Hepatocyte (in vitro differentiated cells): ENCODE results near the gene NAMPT.

Experiments used
- EZH2 ChIP-seq: fragments of 200-600 bp; sonication (generic); IDR thresholded peaks from 2 replicates; pipeline ENCODE4 v1.6.1; 2016; ENCODE audit warnings: antibody characterized with exemption, mild to moderate bottlenecking, borderline replicate concordance
- EZH2phosphoT487 ChIP-seq: fragments of 200-600 bp; sonication (generic); IDR thresholded peaks from one replicate; pipeline ENCODE4 v1.6.1; 2018; ENCODE audit warnings: antibody characterized with exemption, mild to moderate bottlenecking, low read depth, moderate library complexity; ENCODE audit not compliant: unreplicated experiment, severe bottlenecking
- TF ChIP-seq, protein P1 (sequence below): fragments of 200-600 bp; sonication (generic); IDR thresholded peaks from 2 replicates; pipeline ENCODE4 v1.5.1; 2016; ENCODE audit warnings: antibody characterized with exemption, mild to moderate bottlenecking; ENCODE audit not compliant: poor library complexity

DNA sequence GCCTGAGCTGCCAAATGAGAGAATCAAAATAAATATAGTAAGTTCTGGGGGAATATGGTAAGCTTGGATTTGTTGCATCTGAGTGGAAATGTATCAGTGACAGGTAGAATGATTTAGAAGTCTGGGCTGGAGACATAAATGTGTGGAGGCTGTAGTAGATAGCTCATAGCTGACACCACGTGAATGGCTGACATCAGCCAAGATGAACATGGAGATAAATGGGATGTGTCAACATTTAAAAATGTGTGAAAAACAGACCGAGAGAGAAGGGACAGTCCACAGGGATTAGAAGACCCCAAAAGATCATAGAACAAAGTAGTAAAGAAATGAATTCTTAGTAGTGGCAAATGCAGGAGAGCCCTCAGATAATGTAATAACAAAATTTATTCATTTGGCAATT is 40.9 kb downstream of the NAMPT start:
- TF ChIP-seq, protein P1, sequence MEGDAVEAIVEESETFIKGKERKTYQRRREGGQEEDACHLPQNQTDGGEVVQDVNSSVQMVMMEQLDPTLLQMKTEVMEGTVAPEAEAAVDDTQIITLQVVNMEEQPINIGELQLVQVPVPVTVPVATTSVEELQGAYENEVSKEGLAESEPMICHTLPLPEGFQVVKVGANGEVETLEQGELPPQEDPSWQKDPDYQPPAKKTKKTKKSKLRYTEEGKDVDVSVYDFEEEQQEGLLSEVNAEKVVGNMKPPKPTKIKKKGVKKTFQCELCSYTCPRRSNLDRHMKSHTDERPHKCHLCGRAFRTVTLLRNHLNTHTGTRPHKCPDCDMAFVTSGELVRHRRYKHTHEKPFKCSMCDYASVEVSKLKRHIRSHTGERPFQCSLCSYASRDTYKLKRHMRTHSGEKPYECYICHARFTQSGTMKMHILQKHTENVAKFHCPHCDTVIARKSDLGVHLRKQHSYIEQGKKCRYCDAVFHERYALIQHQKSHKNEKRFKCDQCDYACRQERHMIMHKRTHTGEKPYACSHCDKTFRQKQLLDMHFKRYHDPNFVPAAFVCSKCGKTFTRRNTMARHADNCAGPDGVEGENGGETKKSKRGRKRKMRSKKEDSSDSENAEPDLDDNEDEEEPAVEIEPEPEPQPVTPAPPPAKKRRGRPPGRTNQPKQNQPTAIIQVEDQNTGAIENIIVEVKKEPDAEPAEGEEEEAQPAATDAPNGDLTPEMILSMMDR: no peak
- no peak for TF ChIP-seq EZH2phosphoT487
- TF ChIP-seq EZH2: no peak
